DND-41 (cell line): Measurements from ENCODE around the gene RASL10B.

ENCODE experiments used
- EZH2 ChIP-seq: IDR thresholded peaks from 3 replicates; pipeline ENCODE4 v1.6.1; 2012; ENCODE audit warnings: borderline replicate concordance, low read depth, mild to moderate bottlenecking, moderate library complexity, low read length, inconsistent platforms; ENCODE audit not compliant: severe bottlenecking
- TF ChIP-seq, protein P1 (sequence below): IDR thresholded peaks from 2 replicates; pipeline ENCODE4 v1.5.1; 2012; ENCODE audit warnings: borderline replicate concordance, low read length, moderate library complexity, mild to moderate bottlenecking; ENCODE audit not compliant: poor library complexity, severe bottlenecking; ENCODE audit errors: extremely low read depth

DNA sequence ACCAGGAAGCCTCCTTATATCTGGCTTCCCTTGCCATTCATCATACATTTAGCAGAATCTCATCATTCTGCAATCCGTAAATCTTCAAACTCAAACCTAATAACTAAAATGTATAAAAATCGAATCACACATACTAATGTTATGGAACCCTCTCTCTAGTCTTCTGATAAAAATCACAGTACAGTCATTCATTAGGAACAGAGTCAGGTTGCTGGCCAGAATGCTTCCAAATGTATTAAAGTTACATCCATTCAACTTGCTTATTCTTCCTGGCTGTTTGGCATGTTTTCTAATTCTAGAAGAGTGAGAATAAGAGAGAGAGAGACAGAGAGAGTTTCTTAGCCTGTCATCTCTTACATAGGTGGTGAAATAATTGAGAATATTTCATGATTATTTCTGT, 16.5 kb upstream of the RASL10B start:
- TF ChIP-seq, protein P1, sequence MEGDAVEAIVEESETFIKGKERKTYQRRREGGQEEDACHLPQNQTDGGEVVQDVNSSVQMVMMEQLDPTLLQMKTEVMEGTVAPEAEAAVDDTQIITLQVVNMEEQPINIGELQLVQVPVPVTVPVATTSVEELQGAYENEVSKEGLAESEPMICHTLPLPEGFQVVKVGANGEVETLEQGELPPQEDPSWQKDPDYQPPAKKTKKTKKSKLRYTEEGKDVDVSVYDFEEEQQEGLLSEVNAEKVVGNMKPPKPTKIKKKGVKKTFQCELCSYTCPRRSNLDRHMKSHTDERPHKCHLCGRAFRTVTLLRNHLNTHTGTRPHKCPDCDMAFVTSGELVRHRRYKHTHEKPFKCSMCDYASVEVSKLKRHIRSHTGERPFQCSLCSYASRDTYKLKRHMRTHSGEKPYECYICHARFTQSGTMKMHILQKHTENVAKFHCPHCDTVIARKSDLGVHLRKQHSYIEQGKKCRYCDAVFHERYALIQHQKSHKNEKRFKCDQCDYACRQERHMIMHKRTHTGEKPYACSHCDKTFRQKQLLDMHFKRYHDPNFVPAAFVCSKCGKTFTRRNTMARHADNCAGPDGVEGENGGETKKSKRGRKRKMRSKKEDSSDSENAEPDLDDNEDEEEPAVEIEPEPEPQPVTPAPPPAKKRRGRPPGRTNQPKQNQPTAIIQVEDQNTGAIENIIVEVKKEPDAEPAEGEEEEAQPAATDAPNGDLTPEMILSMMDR: no peak
- no peak for TF ChIP-seq EZH2
